IMR-90 (cell line): ENCODE results near the gene FAF1. TPM values are rescaled to one million over a fixed set of nuclear protein-coding genes. Genes with fewer than 3 reads are reported as not detected.

ENCODE experiments used
- ATAC-seq: fragments of 200-7000 bp; cut with Tn5 transposase; 2 replicates; pipeline ENCODE4 v1.9.1; 2020; ENCODE audit warnings: low read depth, mild to moderate bottlenecking, moderate library complexity
- BruUV-seq: library from RNA; stranded (reverse); fragments of 400-500 nt; replicated peaks from 2 replicates; lab custom pipeline; 2021; lab: Mats Ljungman, UMichigan
- CTCF ChIA-PET: fragments of 300-600 bp; formaldehyde crosslinking; extraction: SDS; loops from one replicate; lab custom pipeline; 2021; ENCODE audit warnings: antibody characterized with exemption; lab: Yijun Ruan, JAX
- POLR2A ChIA-PET: fragments of 300-600 bp; sonication (Branson Sonifier 250); formaldehyde crosslinking; loops from one replicate; lab custom pipeline; 2022; ENCODE audit warnings: antibody characterized with exemption; ENCODE audit not compliant: unreplicated experiment; lab: Charles Lee
- DNase-seq: peaks from one replicate; pipeline ENCODE4 v3.0.0; 2013
- H2AFZ ChIP-seq: replicated peaks from 2 replicates; pipeline ENCODE3; 2013; ENCODE audit warnings: low read length, mild to moderate bottlenecking; ENCODE audit not compliant: poor library complexity
- H2AK5ac ChIP-seq: 2 replicates; pipeline ENCODE4 v1.6.1; 2013; ENCODE audit warnings: low read depth, low read length, inconsistent platforms
- H2AK9ac ChIP-seq: replicated peaks from 2 replicates; pipeline ENCODE3; 2013; ENCODE audit warnings: mild to moderate bottlenecking, low read depth, low read length, moderate library complexity; ENCODE audit not compliant: poor library complexity
- H2BK120ac ChIP-seq: 2 replicates; pipeline ENCODE4 v1.6.1; 2013; ENCODE audit warnings: low read depth, low read length, inconsistent platforms
- H2BK15ac ChIP-seq: 3 replicates; pipeline ENCODE4 v1.6.1; 2013; ENCODE audit warnings: low read depth, low read length, inconsistent platforms
- H2BK20ac ChIP-seq: 2 replicates; pipeline ENCODE4 v1.6.1; 2013; ENCODE audit warnings: low read depth, mild to moderate bottlenecking, inconsistent platforms, low read length, moderate library complexity
- H2BK5ac ChIP-seq: 2 replicates; pipeline ENCODE4 v1.6.1; 2013; ENCODE audit warnings: mild to moderate bottlenecking, low read depth, low read length, inconsistent platforms; ENCODE audit not compliant: poor library complexity, severe bottlenecking
- H3K14ac ChIP-seq: replicated peaks from 2 replicates; pipeline ENCODE4 v1.6.1; 2013; ENCODE audit warnings: low read depth, low read length, inconsistent platforms
- H3K18ac ChIP-seq: 2 replicates; pipeline ENCODE4 v1.6.1; 2013; ENCODE audit warnings: low read depth, low read length, control low read depth
- H3K23ac ChIP-seq: 2 replicates; pipeline ENCODE4 v1.6.1; 2013; ENCODE audit warnings: low read depth, low read length, inconsistent platforms
- H3K27ac ChIP-seq: 2 replicates; pipeline ENCODE4 v1.5.1; 2013; ENCODE audit warnings: mild to moderate bottlenecking, control low read depth, low read length; ENCODE audit not compliant: insufficient read depth
- H3K27me3 ChIP-seq: 2 replicates; pipeline ENCODE4 v1.6.1; 2013; ENCODE audit warnings: low read length; ENCODE audit not compliant: control insufficient read depth, insufficient read depth
- H3K36me3 ChIP-seq: 2 replicates; pipeline ENCODE4 v1.6.1; 2013; ENCODE audit warnings: low read length, mixed read lengths; ENCODE audit not compliant: control insufficient read depth, insufficient read depth
- H3K4ac ChIP-seq: 2 replicates; pipeline ENCODE4 v1.6.1; 2013; ENCODE audit warnings: low read depth, low read length, inconsistent platforms
- H3K4me1 ChIP-seq: 2 replicates; pipeline ENCODE4 v1.6.1; 2013; ENCODE audit warnings: low read length, mixed read lengths; ENCODE audit not compliant: control insufficient read depth, insufficient read depth
- H3K4me2 ChIP-seq: 2 replicates; pipeline ENCODE4 v1.6.1; 2013; ENCODE audit warnings: low read depth, mild to moderate bottlenecking, control low read depth, low read length, moderate library complexity
- H3K4me3 ChIP-seq: 2 replicates; pipeline ENCODE4 v1.5.1; 2013; ENCODE audit warnings: low read depth, mild to moderate bottlenecking, control low read depth, low read length, moderate library complexity; ENCODE audit not compliant: insufficient read depth
- H3K56ac ChIP-seq: 2 replicates; pipeline ENCODE4 v1.6.1; 2013; ENCODE audit warnings: low read length, inconsistent platforms; ENCODE audit not compliant: insufficient read depth; ENCODE audit errors: extremely low read depth
- H3K79me1 ChIP-seq, 2 experiments: 2 replicates each; pipeline ENCODE4 v1.6.1; 2013; ENCODE audit warnings: low read length in 2 of 2, inconsistent platforms in 1 of 2, low read depth in 1 of 2
- H3K9ac ChIP-seq: 2 replicates; pipeline ENCODE4 v1.6.1; 2013; ENCODE audit warnings: low read depth, low read length, control low read depth
- H3K9me1 ChIP-seq: 2 replicates; pipeline ENCODE4 v1.6.1; 2013; ENCODE audit warnings: low read length, inconsistent platforms; ENCODE audit not compliant: insufficient read depth
- H3K9me3 ChIP-seq: 2 replicates; pipeline ENCODE4 v1.6.1; 2013; ENCODE audit warnings: low read length; ENCODE audit not compliant: control insufficient read depth, insufficient read depth
- H4K20me1 ChIP-seq: 2 replicates; pipeline ENCODE4 v1.6.1; 2013; ENCODE audit warnings: low read length, inconsistent platforms; ENCODE audit not compliant: insufficient read depth
- H4K5ac ChIP-seq: 2 replicates; pipeline ENCODE4 v1.6.1; 2013; ENCODE audit warnings: mild to moderate bottlenecking, low read depth, low read length, control low read depth
- H4K8ac ChIP-seq, 2 experiments: 2 replicates each; pipeline ENCODE4 v1.6.1; 2013; ENCODE audit warnings: low read depth in 2 of 2, low read length in 2 of 2, control low read depth in 1 of 2, inconsistent platforms in 1 of 2
- H4K91ac ChIP-seq: 2 replicates; pipeline ENCODE4 v1.6.1; 2013; ENCODE audit warnings: low read depth, low read length, inconsistent platforms; ENCODE audit not compliant: insufficient read depth
- BHLHE40 ChIP-seq: fragments of 150-350 bp; IDR thresholded peaks from 2 replicates; pipeline ENCODE4 v1.6.1; 2016; ENCODE audit warnings: mild to moderate bottlenecking, low read depth, low read length
- CEBPB ChIP-seq: IDR thresholded peaks from 2 replicates; pipeline ENCODE4 v1.6.1; 2012; ENCODE audit warnings: low read depth, low read length, improper control_type of control experiment
- CHD1 ChIP-seq: IDR thresholded peaks from 2 replicates; pipeline ENCODE4 v1.6.1; 2012; ENCODE audit warnings: low read depth, low read length, improper control_type of control experiment
- CTCF ChIP-seq: conservative IDR thresholded peaks from 2 replicates; pipeline ENCODE4 v1.5.1; 2012; ENCODE audit warnings: mild to moderate bottlenecking, low read depth, low read length, improper control_type of control experiment
- FOS ChIP-seq: fragments of 150-350 bp; IDR thresholded peaks from 2 replicates; pipeline ENCODE4 v1.6.1; 2016; ENCODE audit warnings: low read depth, low read length
- MAFK ChIP-seq: IDR thresholded peaks from 2 replicates; pipeline ENCODE4 v1.6.1; 2012; ENCODE audit warnings: low read depth, low read length, improper control_type of control experiment
- MAZ ChIP-seq: IDR thresholded peaks from 2 replicates; pipeline ENCODE4 v1.6.1; 2012; ENCODE audit warnings: low read depth, mild to moderate bottlenecking, low read length, improper control_type of control experiment, moderate library complexity, borderline replicate concordance
- MXI1 ChIP-seq: IDR thresholded peaks from 2 replicates; pipeline ENCODE4 v1.6.1; 2012; ENCODE audit warnings: low read depth, mild to moderate bottlenecking, low read length, moderate library complexity, borderline replicate concordance
- NFE2L2 ChIP-seq: fragments of 150-350 bp; IDR thresholded peaks from 2 replicates; pipeline ENCODE4 v1.6.1; 2016; ENCODE audit warnings: low read depth, mild to moderate bottlenecking, low read length
- POLR2A ChIP-seq: IDR thresholded peaks from 2 replicates; pipeline ENCODE4 v1.6.1; 2012; ENCODE audit warnings: mild to moderate bottlenecking, low read depth, low read length
- RAD21 ChIP-seq: IDR thresholded peaks from 2 replicates; pipeline ENCODE4 v1.6.1; 2012; ENCODE audit warnings: low read length, improper control_type of control experiment
- RCOR1 ChIP-seq: IDR thresholded peaks from 2 replicates; pipeline ENCODE4 v1.6.1; 2012; ENCODE audit warnings: mild to moderate bottlenecking, low read length, improper control_type of control experiment; ENCODE audit not compliant: insufficient replicate concordance
- RFX5 ChIP-seq: IDR thresholded peaks from 2 replicates; pipeline ENCODE4 v1.8.0; 2012; ENCODE audit warnings: low read depth, mild to moderate bottlenecking, low read length, moderate library complexity
- SMC3 ChIP-seq: fragments of 150-350 bp; IDR thresholded peaks from 2 replicates; pipeline ENCODE4 v1.6.1; 2016; ENCODE audit warnings: low read depth, mild to moderate bottlenecking, antibody characterized with exemption, low read length, moderate library complexity
- USF2 ChIP-seq: fragments of 150-350 bp; IDR thresholded peaks from 2 replicates; pipeline ENCODE4 v1.6.1; 2017; ENCODE audit warnings: mild to moderate bottlenecking, antibody characterized with exemption, low read length, low read depth
- WGBS, 2 experiments: methylation state at CpG; one replicate each; pipeline versions ENCODE4 v1.1.5 to v1.1.7; 2013; ENCODE audit warnings: missing lambda C conversion rate in 2 of 2; ENCODE audit not compliant: insufficient read length in 1 of 2; ENCODE audit errors: extremely low coverage in 2 of 2; 5-methylcytosine and 5-hydroxymethylcytosine counted together
- dilution Hi-C: fragments of 300-500 bp; cut with HindIII; formaldehyde crosslinking; loops from one replicate; pipeline ENCODE4 v1.14.3; 2018; ENCODE audit warnings: low sequenced_read_pairs; ENCODE audit not compliant: unreplicated experiment
- in situ Hi-C: fragments of 300-500 bp; cut with MboI; formaldehyde crosslinking; loops from 3 replicates; pipeline ENCODE4 v1.14.3; 2019; ENCODE audit warnings: low sequenced_read_pairs, inconsistent platforms, mixed read lengths
- intact Hi-C: fragments of 100-400 bp; cut with micrococcal nuclease; formaldehyde crosslinking; loops from 2 replicates; pipeline ENCODE4 v1.10.0; 2022
- polyA plus RNA-seq, 3 experiments: library from polyadenylated mRNA; depleted of rRNA; stranded (reverse); fragments of >200 nt; gene quantifications; 2 replicates each; pipeline ENCODE4 v1.2.3, GENCODE V29; 2012; ENCODE audit warnings: low replicate concordance in 1 of 3
- total RNA-seq: library from RNA; depleted of rRNA; stranded (reverse); fragments of >200 nt; gene quantifications from 2 replicates; pipeline ENCODE4 v1.2.3, GENCODE V29; 2012

Gene FAF1
- total and polyA plus RNA-seq, 2 of the 4 experiments (the other 2 are of a cell fraction): 18.8 to 72.9 TPM

GRCh38 chr1:50474859-50475809, 484.9 kb downstream of the FAF1 start:
- ATAC-seq (peak; percentile 48), DNase-seq (peak; percentile 49)
- no peak for TF ChIP-seq CEBPB
- no peak for TF ChIP-seq RFX5
- TF ChIP-seq CHD1: no peak
- no peak for TF ChIP-seq MAFK
- TF ChIP-seq MXI1: no peak
- no peak for TF ChIP-seq RCOR1
- TF ChIP-seq FOS: no peak
- TF ChIP-seq USF2: no peak
- TF ChIP-seq MAZ: no peak
- TF ChIP-seq RAD21: no peak
- TF ChIP-seq CTCF: no peak
- TF ChIP-seq SMC3: no peak
- TF ChIP-seq POLR2A: no peak
- no peak for TF ChIP-seq BHLHE40
- TF ChIP-seq NFE2L2: no peak

More at GRCh38 chr1:50474859-50475809, 484.9 kb downstream of the FAF1 start:
- Histone ChIP-seq H3K23ac (no peak overlapping the region), H3K9me3 (no peaks in the 10 kb centered on the region), H3K27ac (no peak overlapping the region), H4K8ac (no peak overlapping the region), H2BK120ac (no peak overlapping the region), H4K20me1 (no peaks in the 10 kb centered on the region), H4K5ac (no peak overlapping the region), H3K4me1 (no peaks in the 10 kb centered on the region), H3K36me3 (no peaks in the 10 kb centered on the region), H4K91ac (no peak overlapping the region), H3K56ac (no peak overlapping the region), H3K18ac (no peak overlapping the region), H3K4ac (no peak overlapping the region), H3K79me1 (no peaks in the 10 kb centered on the region), H3K9me1 (0 out of 2 replicates have a peak, but pooled peaks cover 4% of the 10 kb centered on the region), H2AK9ac (no peak overlapping the region), H2BK5ac (no peak overlapping the region), H2BK20ac (no peak overlapping the region), H2AK5ac (no peak overlapping the region), H2BK15ac (no peak overlapping the region), H2AFZ (no peak overlapping the region), H3K4me3 (no peak overlapping the region), H3K4me2 (no peak overlapping the region), H3K9ac (no peak overlapping the region), H3K14ac (no peak overlapping the region), H3K27me3 (no peaks in the 10 kb centered on the region)
- intact Hi-C loops: no loop called here
- 100% methylated on average over 1 of the region's 7 CpGs; no CpG with 5 or more reads in 1 of the 2 experiments for WGBS, 2 experiments
- ChIA-PET POLR2A (no interaction called here), CTCF (interaction anchor here (0.5 kb wide), 2 partner anchors 17 to 262 kb away, joined by 3 to 5 read pairs; no protein-coding TSS in a partner anchor)
- BruUV-seq: no TSS peak
- in situ Hi-C loops: no loop called here
- dilution Hi-C loops: no loop called here
